GM18873 (cell line): Measurements from ENCODE around the gene GOLGA5.

ENCODE experiments used
- ATAC-seq: cut with Tn5 transposase; IDR thresholded peaks from one replicate; pipeline ENCODE4 v1.9.1; 2021; ENCODE audit warnings: mild to moderate bottlenecking, moderate library complexity, moderate number of reproducible peaks; ENCODE audit not compliant: unreplicated experiment, low FRiP score

GOLGA5 gene

GRCh38 chr14:92874962-92875661, 81.0 kb downstream of the GOLGA5 start:
- ATAC-seq: no peak

GRCh38 chr14:92877757-92878431, 83.8 kb downstream of the GOLGA5 start:
- no peak for ATAC-seq

GRCh38 chr14:92880351-92880750, 86.2 kb downstream of the GOLGA5 start:
- no peak for ATAC-seq

GRCh38 chr14:92880851-92881250, 86.7 kb downstream of the GOLGA5 start:
- no peak for ATAC-seq

GRCh38 chr14:92883066-92883465, 89.0 kb downstream of the GOLGA5 start:
- no peak for ATAC-seq

GRCh38 chr14:92884410-92884809, 90.3 kb downstream of the GOLGA5 start:
- ATAC-seq: no peak

GRCh38 chr14:92885279-92886061, 91.4 kb downstream of the GOLGA5 start:
- ATAC-seq: no peak

- no peak for ATAC-seq
These were observed 92.2 kb downstream of the GOLGA5 start for GRCh38 chr14:92886337-92886736.

- no peak for ATAC-seq
These were observed 93.1 kb downstream of the GOLGA5 start for GRCh38 chr14:92887157-92887556.

- no peak for ATAC-seq
These were observed 94.8 kb downstream of the GOLGA5 start for GRCh38 chr14:92888896-92889295.
